Nephron progenitor cell (in vitro differentiated cells): ENCODE measurements around the gene TM4SF18.

Source experiments
- DNase-seq: peaks from one replicate; pipeline ENCODE4 v3.0.0; 2021
- H3K27ac Mint-ChIP-seq: 2 replicates; pipeline ENCODE4 v1.8.0; 2021; ENCODE audit warnings: mild to moderate bottlenecking, moderate library complexity, mixed read lengths
- H3K27me3 Mint-ChIP-seq: 2 replicates; pipeline ENCODE4 v1.8.0; 2021; ENCODE audit warnings: mild to moderate bottlenecking, low read depth, mixed read lengths; ENCODE audit not compliant: poor library complexity
- H3K36me3 Mint-ChIP-seq: 2 replicates; pipeline ENCODE4 v1.8.0; 2021; ENCODE audit warnings: low read depth, mixed read lengths
- H3K4me1 Mint-ChIP-seq: 2 replicates; pipeline ENCODE4 v1.8.0; 2021; ENCODE audit warnings: mixed read lengths
- H3K4me3 Mint-ChIP-seq: 2 replicates; pipeline ENCODE4 v1.8.0; 2021; ENCODE audit warnings: mild to moderate bottlenecking, moderate library complexity, mixed read lengths
- H3K9me3 Mint-ChIP-seq: 2 replicates; pipeline ENCODE4 v1.8.0; 2021; ENCODE audit warnings: mild to moderate bottlenecking, moderate library complexity, mixed read lengths
- TF ChIP-seq, protein P1 (sequence below): fragments of 200-600 bp; sonication (generic); IDR thresholded peaks from 2 replicates; pipeline ENCODE4 v1.5.0; 2021; ENCODE audit warnings: antibody characterized with exemption

The TM4SF18 gene

DNA sequence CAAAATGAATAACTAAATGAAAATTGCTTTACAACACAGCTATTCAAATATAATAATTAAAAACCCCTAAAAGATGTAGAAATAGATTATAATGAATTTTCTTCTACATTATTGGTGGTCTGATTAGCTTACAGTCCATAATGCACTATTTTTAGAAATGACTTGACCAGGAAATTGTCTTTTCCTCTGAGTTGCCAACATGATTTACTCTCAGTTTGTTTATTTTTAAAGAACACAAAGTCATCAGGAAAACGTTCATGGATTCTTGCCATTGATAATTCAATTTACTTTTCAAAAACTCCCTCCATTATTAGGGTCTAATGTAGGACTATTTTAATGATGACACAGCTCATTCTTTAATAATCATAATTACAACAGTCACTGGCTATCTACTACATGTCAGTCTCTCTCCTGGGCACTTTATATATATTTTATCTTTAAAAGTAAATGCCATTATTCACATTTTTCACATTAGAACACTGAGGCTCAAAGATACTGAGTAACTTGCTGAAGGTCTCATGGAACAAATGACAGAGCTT is 1.1 kb downstream of the TM4SF18 start:
- no peaks in the 10 kb centered on the region for H3K9me3 Mint-ChIP-seq
- no peak for DNase-seq
- H3K36me3 Mint-ChIP-seq: no peaks in the 10 kb centered on the region
- no peak overlapping the region for H3K27ac Mint-ChIP-seq
- peaks cover 9% of the 10 kb centered on the region for H3K27me3 Mint-ChIP-seq
- H3K4me1 Mint-ChIP-seq: peaks cover 9% of the 10 kb centered on the region
- no peak overlapping the region for H3K4me3 Mint-ChIP-seq
- TF ChIP-seq, protein P1, sequence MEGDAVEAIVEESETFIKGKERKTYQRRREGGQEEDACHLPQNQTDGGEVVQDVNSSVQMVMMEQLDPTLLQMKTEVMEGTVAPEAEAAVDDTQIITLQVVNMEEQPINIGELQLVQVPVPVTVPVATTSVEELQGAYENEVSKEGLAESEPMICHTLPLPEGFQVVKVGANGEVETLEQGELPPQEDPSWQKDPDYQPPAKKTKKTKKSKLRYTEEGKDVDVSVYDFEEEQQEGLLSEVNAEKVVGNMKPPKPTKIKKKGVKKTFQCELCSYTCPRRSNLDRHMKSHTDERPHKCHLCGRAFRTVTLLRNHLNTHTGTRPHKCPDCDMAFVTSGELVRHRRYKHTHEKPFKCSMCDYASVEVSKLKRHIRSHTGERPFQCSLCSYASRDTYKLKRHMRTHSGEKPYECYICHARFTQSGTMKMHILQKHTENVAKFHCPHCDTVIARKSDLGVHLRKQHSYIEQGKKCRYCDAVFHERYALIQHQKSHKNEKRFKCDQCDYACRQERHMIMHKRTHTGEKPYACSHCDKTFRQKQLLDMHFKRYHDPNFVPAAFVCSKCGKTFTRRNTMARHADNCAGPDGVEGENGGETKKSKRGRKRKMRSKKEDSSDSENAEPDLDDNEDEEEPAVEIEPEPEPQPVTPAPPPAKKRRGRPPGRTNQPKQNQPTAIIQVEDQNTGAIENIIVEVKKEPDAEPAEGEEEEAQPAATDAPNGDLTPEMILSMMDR: no peak

DNA sequence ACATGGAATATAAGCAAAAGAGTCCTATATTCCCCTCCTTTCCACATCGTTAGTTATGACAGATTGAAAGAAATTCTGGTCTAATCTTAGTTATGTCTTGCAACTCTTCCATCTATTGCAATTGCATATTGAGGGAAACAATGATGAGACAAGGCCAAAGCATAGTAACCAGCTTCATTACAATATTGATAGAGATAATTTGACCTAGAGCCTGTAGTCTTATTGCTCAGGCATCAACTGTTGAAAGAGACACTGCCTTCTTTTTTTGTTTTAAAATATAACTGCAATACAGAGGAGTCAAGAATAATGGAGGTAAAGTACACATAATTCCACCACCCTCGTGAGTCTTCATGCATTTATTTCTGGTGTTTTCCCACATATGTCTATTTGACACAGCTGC is 2.0 kb downstream of the TM4SF18 start:
- Mint-ChIP-seq H3K27ac (no peak overlapping the region), H3K9me3 (no peaks in the 10 kb centered on the region), H3K4me1 (peaks cover 9% of the 10 kb centered on the region), H3K36me3 (no peaks in the 10 kb centered on the region), H3K27me3 (peaks cover 9% of the 10 kb centered on the region), H3K4me3 (no peak overlapping the region)
- TF ChIP-seq, protein P1: no peak
- no peak for DNase-seq

GRCh38 chr3:149330609-149331331 is 2.7 kb downstream of the TM4SF18 start:
- Mint-ChIP-seq H3K27me3 (peaks cover 9% of the 10 kb centered on the region), H3K36me3 (no peaks in the 10 kb centered on the region), H3K4me1 (peaks cover 9% of the 10 kb centered on the region), H3K4me3 (no peak overlapping the region), H3K9me3 (no peaks in the 10 kb centered on the region), H3K27ac (no peak overlapping the region)
- DNase-seq: no peak
- TF ChIP-seq, protein P1: no peak

GRCh38 chr3:149327156-149327555 is 6.3 kb downstream of the TM4SF18 start:
- Mint-ChIP-seq H3K27ac (no peak overlapping the region), H3K4me3 (no peak overlapping the region)
- no peak for DNase-seq

GRCh38 chr3:149325581-149325980 is 7.9 kb downstream of the TM4SF18 start:
- Mint-ChIP-seq H3K4me1 (no peaks in the 10 kb centered on the region), H3K36me3 (no peaks in the 10 kb centered on the region), H3K9me3 (no peaks in the 10 kb centered on the region), H3K27me3 (no peaks in the 10 kb centered on the region), H3K27ac (no peak overlapping the region), H3K4me3 (no peak overlapping the region)
- TF ChIP-seq, protein P1: no peak
- DNase-seq: no peak

More at GRCh38 chr3:149327156-149327555, 6.3 kb downstream of the TM4SF18 start:
- H3K9me3 Mint-ChIP-seq: no peaks in the 10 kb centered on the region
- no peaks in the 10 kb centered on the region for H3K4me1 Mint-ChIP-seq
- no peaks in the 10 kb centered on the region for H3K27me3 Mint-ChIP-seq
- TF ChIP-seq, protein P1: no peak
- no peaks in the 10 kb centered on the region for H3K36me3 Mint-ChIP-seq

DNA sequence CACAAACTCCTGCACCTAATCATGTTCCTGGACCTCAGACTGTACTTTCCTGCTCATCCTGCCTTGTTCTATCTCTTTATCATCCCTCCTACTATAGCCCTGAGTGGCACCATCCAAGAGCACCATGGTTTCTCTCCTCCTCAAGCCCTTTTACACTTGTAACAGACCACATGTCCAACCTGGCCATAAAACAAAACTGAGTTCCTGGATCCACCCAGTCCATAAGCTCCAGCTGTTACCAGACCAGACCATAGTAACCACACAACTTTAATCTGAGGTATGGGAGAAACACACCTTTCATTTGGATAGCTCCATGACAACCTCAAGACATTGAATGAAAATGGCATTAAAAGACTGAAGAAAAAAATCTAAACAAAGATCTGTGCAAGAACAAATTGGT is 9.1 kb downstream of the TM4SF18 start:
- Mint-ChIP-seq H3K4me1 (no peaks in the 10 kb centered on the region), H3K27ac (no peak overlapping the region), H3K36me3 (no peaks in the 10 kb centered on the region), H3K9me3 (no peaks in the 10 kb centered on the region), H3K27me3 (no peaks in the 10 kb centered on the region), H3K4me3 (no peak overlapping the region)
- no peak for DNase-seq
- TF ChIP-seq, protein P1: no peak
